Kidney (tissue), 14 donors: ENCODE measurements around the gene ECT2. TPM values are rescaled to one million over a fixed set of nuclear protein-coding genes. Genes with fewer than 3 reads are reported as not detected.
"Not testable (repeated sequence)": the region's sequence is repeated elsewhere in the genome, so short reads cannot be mapped to it uniquely, and the experiment has no call there.

Experiments
- DNase-seq, 5 donors: peaks; one replicate each; pipeline ENCODE4 v3.0.0-alpha.2; 2013 to 2020
- FAIRE-seq: peaks from 2 replicates; lab custom pipeline; 2012; peaks lifted over from hg19 to GRCh38; lab: Jason Lieb, UNC
- H3K27ac ChIP-seq, 2 donors: one replicate each; pipeline ENCODE4 v1.7.0; 2013; ENCODE audit warnings: low read depth in 2 of 2, low read length in 2 of 2, inconsistent platforms in 1 of 2
- H3K27me3 ChIP-seq: one replicate; pipeline ENCODE4 v1.7.1; 2013; ENCODE audit warnings: low read length, inconsistent platforms; ENCODE audit not compliant: control insufficient read depth, insufficient read depth
- H3K36me3 ChIP-seq, 3 donors: one replicate each; pipeline versions ENCODE4 v1.7.0 to v1.7.1; 2013; ENCODE audit warnings: low read length in 3 of 3, control low read depth in 1 of 3, inconsistent platforms in 1 of 3; ENCODE audit not compliant: insufficient read depth in 3 of 3, control insufficient read depth in 2 of 3
- H3K4me1 ChIP-seq, 3 donors: one replicate each; pipeline versions ENCODE4 v1.7.0 to v1.7.1; 2013; ENCODE audit warnings: low read length in 3 of 3, inconsistent platforms in 1 of 3, low read depth in 1 of 3; ENCODE audit not compliant: control insufficient read depth in 2 of 3, insufficient read depth in 2 of 3
- H3K4me3 ChIP-seq, 3 donors: one replicate each; pipeline versions ENCODE4 v1.7.0 to v1.8.1; 2013; ENCODE audit warnings: low read length in 3 of 3, control low read depth in 1 of 3, inconsistent platforms in 1 of 3
- H3K9ac ChIP-seq, 3 donors: one replicate each; pipeline versions ENCODE4 v1.7.0 to v1.7.1; 2013; ENCODE audit warnings: low read length in 3 of 3, control low read depth in 1 of 3, inconsistent platforms in 1 of 3
- H3K9me3 ChIP-seq, 3 donors: one replicate each; pipeline versions ENCODE4 v1.7.0 to v1.7.1; 2013; ENCODE audit warnings: low read length in 3 of 3, control low read depth in 1 of 3, inconsistent platforms in 1 of 3; ENCODE audit not compliant: control insufficient read depth in 2 of 3, insufficient read depth in 1 of 3
- CTCF ChIP-seq: IDR thresholded peaks from 3 replicates; pipeline ENCODE4 v1.5.1; 2012; ENCODE audit warnings: mild to moderate bottlenecking, moderate library complexity, borderline replicate concordance; ENCODE audit not compliant: insufficient read depth; ENCODE audit errors: extremely low read depth
- intact Hi-C: fragments of 100-400 bp; cut with DNase I; formaldehyde crosslinking; loops from one replicate; pipeline ENCODE4 v1.11.1; 2022
- polyA plus RNA-seq: library from polyadenylated mRNA; stranded (reverse); fragments of 350-450 nt; fragmentation: Illumina TruSeq; extraction: RNeasy Lipid Tissue Mini Kit (QIAGEN cat#74804); gene quantifications from one replicate; pipeline ENCODE4 v1.2.3, GENCODE V29; 2014; ENCODE audit warnings: low read depth, low replicate concordance; ENCODE audit not compliant: insufficient read depth
- total RNA-seq: library from RNA; stranded (reverse); fragmentation: NEBNext Ultra II Directional; extraction: Animal tissue kit (Norgen Biotek cat#: 25700); gene quantifications from one replicate; pipeline ENCODE4 v1.2.1, GENCODE V29; 2021
- donor health status: control.
- donor health status: control.
- donor health status: control.
- donor health status: control.
- donor health status: control.
- donor health status: DM: yes; HTN: yes; CAD: no.
- donor health status: Normal renal cell carcinoma (clear cell type).

Gene ECT2
- total and polyA plus RNA-seq, 2 donors from 2014 or later, result 2.4 to 15.5 TPM

- no peaks in the 10 kb centered on the region for H3K36me3 ChIP-seq
- no peak overlapping the region for H3K27ac ChIP-seq
- no peak overlapping the region for H3K9ac ChIP-seq
- intact Hi-C loops, result no loop called here
- H3K27me3 ChIP-seq, result no peaks in the 10 kb centered on the region
- DNase-seq (no peak), FAIRE-seq (no peak)
- no peaks in the 10 kb centered on the region for H3K9me3 ChIP-seq
- TF ChIP-seq CTCF, result no peak
- no peak overlapping the region for H3K4me3 ChIP-seq
- H3K4me1 ChIP-seq, result peaks cover 0 to 3% (median 0%) of the 10 kb centered on the region in 3 donors
These were observed 2.1 kb downstream of the ECT2 start for GRCh38 chr3:172752651-172753050.

GRCh38 chr3:172753125-172753524, 2.6 kb downstream of the ECT2 start:
- no peak for DNase-seq
- Histone ChIP-seq H3K9me3 (no peaks in the 10 kb centered on the region), H3K36me3 (no peaks in the 10 kb centered on the region), H3K27ac (no peak overlapping the region), H3K4me3 (no peak overlapping the region), H3K27me3 (no peaks in the 10 kb centered on the region), H3K4me1 (peaks cover 0 to 3% (median 0%) of the 10 kb centered on the region in 3 donors), H3K9ac (no peak overlapping the region)
- FAIRE-seq, result no peak
- intact Hi-C loops, result no loop called here
- no peak for TF ChIP-seq CTCF

GRCh38 chr3:172760416-172760815, 9.9 kb downstream of the ECT2 start:
- H3K9ac ChIP-seq, DNase-seq, H3K4me1 ChIP-seq, H3K4me3 ChIP-seq, H3K9me3 ChIP-seq, H3K27ac ChIP-seq, H3K27me3 ChIP-seq, FAIRE-seq, intact Hi-C loops, H3K36me3 ChIP-seq: not testable (repeated sequence)

GRCh38 chr3:172766241-172766640, 15.7 kb downstream of the ECT2 start:
- H3K4me3 ChIP-seq, result no peak overlapping the region
- intact Hi-C loops, result no loop called here
- no peak overlapping the region for H3K9ac ChIP-seq
- FAIRE-seq (no peak), DNase-seq (no peak)
- no peak for TF ChIP-seq CTCF
- no peaks in the 10 kb centered on the region for H3K9me3 ChIP-seq
- H3K27ac ChIP-seq, result no peak overlapping the region
- peaks cover 0 to 7% (median 2%) of the 10 kb centered on the region in 3 donors for H3K36me3 ChIP-seq
- no peaks in the 10 kb centered on the region for H3K4me1 ChIP-seq
- no peaks in the 10 kb centered on the region for H3K27me3 ChIP-seq
